DMS 273 treated with DMSO at 0.1 percent for 48 hours (cell line): Measurements from ENCODE around the gene PRRC2A.

Experiments
- DNase-seq: peaks from one replicate; lab custom pipeline; 2025; lab: John Stamatoyannopoulos, UW

PRRC2A gene

DNA sequence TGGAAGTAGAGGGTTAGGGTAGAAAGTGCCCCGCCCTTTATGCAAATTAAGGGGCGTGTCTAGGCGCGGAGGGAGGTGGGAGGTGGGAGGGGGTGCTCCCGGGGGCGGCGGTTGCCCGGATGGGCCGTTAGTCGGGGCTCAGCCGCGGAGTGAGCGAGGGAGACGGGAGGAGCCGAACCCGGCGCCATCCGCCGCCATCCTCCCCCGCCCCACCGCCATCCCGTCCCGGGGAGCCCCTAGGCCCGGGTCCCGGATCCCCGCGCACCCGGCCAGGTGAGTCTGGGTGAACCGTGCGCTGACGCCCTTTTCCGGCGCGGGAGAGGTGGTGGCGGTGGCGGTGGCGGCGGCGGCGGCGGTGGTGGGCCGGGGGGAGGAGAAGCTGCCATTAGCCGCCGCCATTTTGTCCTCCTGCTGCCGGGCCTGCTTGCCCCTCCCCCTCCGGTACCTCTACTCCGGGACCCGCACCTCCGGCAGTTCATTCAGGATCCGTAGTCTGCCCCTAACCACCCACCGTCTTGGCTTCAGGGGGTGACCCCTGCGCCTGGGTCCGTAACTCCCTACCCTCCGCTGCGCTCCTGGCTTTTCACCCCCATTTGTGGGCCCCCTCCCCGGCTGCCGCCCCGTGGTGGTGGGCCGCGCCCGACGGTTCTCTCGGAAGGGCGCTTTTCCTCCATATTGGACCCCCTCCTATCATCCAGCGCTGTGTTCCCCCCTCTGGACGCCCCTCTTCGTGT lies at the start of gene PRRC2A:
Gene PRRC2A, plus strand, starts transcription at position 130 of the 734 bp plus-strand sequence. CDS start 2,075 bp downstream, outside the sequence.
- DNase-seq, result peak; percentile 55

DNA sequence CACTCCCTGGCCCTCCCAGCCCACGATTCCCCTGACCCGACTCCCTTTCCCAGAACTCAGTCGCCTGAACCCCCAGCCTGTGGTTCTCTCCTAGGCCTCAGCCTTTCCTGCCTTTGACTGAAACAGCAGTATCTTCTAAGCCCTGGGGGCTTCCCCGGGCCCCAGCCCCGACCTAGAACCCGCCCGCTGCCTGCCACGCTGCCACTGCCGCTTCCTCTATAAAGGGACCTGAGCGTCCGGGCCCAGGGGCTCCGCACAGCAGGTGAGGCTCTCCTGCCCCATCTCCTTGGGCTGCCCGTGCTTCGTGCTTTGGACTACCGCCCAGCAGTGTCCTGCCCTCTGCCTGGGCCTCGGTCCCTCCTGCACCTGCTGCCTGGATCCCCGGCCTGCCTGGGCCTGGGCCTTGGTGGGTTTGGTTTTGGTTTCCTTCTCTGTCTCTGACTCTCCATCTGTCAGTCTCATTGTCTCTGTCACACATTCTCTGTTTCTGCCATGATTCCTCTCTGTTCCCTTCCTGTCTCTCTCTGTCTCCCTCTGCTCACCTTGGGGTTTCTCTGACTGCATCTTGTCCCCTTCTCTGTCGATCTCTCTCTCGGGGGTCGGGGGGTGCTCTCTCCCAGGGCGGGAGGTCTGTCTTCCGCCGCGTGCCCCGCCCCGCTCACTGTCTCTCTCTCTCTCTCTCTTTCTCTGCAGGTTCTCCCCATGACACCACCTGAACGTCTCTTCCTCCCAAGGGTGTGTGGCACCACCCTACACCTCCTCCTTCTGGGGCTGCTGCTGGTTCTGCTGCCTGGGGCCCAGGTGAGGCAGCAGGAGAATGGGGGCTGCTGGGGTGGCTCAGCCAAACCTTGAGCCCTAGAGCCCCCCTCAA lies 48.2 kb upstream of the PRRC2A start, which contains the start of gene LTA:
Gene LTA, plus strand, starts transcription at position 249 of the 871 bp plus-strand sequence. Its CDS starts 454 bp downstream, at position 703.
- no peak for DNase-seq

DNA sequence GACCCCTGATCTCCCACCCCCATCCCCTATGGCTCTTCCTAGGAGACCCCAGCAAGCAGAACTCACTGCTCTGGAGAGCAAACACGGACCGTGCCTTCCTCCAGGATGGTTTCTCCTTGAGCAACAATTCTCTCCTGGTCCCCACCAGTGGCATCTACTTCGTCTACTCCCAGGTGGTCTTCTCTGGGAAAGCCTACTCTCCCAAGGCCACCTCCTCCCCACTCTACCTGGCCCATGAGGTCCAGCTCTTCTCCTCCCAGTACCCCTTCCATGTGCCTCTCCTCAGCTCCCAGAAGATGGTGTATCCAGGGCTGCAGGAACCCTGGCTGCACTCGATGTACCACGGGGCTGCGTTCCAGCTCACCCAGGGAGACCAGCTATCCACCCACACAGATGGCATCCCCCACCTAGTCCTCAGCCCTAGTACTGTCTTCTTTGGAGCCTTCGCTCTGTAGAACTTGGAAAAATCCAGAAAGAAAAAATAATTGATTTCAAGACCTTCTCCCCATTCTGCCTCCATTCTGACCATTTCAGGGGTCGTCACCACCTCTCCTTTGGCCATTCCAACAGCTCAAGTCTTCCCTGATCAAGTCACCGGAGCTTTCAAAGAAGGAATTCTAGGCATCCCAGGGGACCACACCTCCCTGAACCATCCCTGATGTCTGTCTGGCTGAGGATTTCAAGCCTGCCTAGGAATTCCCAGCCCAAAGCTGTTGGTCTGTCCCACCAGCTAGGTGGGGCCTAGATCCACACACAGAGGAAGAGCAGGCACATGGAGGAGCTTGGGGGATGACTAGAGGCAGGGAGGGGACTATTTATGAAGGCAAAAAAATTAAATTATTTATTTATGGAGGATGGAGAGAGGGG lies 47.0 kb upstream of the PRRC2A start:
- DNase-seq, result no peak

- DNase-seq, result no peak
Observed at GRCh38 chr6:31574106-31575061, 46.1 kb upstream of the PRRC2A start.

- no peak for DNase-seq
Observed at GRCh38 chr6:31575335-31575901, 45.1 kb upstream of the PRRC2A start, which contains the start of gene TNF. TNF (plus strand) TSS chr6:31575565; CDS start chr6:31575742, 177 bp downstream.

DNA sequence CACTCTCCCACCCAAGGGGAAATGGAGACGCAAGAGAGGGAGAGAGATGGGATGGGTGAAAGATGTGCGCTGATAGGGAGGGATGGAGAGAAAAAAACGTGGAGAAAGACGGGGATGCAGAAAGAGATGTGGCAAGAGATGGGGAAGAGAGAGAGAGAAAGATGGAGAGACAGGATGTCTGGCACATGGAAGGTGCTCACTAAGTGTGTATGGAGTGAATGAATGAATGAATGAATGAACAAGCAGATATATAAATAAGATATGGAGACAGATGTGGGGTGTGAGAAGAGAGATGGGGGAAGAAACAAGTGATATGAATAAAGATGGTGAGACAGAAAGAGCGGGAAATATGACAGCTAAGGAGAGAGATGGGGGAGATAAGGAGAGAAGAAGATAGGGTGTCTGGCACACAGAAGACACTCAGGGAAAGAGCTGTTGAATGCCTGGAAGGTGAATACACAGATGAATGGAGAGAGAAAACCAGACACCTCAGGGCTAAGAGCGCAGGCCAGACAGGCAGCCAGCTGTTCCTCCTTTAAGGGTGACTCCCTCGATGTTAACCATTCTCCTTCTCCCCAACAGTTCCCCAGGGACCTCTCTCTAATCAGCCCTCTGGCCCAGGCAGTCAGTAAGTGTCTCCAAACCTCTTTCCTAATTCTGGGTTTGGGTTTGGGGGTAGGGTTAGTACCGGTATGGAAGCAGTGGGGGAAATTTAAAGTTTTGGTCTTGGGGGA lies 44.4 kb upstream of the PRRC2A start:
- no peak for DNase-seq

DNA sequence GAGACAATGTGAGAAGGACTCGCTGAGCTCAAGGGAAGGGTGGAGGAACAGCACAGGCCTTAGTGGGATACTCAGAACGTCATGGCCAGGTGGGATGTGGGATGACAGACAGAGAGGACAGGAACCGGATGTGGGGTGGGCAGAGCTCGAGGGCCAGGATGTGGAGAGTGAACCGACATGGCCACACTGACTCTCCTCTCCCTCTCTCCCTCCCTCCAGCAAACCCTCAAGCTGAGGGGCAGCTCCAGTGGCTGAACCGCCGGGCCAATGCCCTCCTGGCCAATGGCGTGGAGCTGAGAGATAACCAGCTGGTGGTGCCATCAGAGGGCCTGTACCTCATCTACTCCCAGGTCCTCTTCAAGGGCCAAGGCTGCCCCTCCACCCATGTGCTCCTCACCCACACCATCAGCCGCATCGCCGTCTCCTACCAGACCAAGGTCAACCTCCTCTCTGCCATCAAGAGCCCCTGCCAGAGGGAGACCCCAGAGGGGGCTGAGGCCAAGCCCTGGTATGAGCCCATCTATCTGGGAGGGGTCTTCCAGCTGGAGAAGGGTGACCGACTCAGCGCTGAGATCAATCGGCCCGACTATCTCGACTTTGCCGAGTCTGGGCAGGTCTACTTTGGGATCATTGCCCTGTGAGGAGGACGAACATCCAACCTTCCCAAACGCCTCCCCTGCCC lies 43.5 kb upstream of the PRRC2A start:
- no peak for DNase-seq

- DNase-seq, result no peak
Observed at GRCh38 chr6:31577579-31577966, 42.9 kb upstream of the PRRC2A start.

GRCh38 chr6:31578184-31579118 lies 42.1 kb upstream of the PRRC2A start:
- no peak for DNase-seq

- no peak for DNase-seq
Observed at GRCh38 chr6:31579119-31579505, 41.4 kb upstream of the PRRC2A start.

- no peak for DNase-seq
Observed at GRCh38 chr6:31579546-31580437, 40.7 kb upstream of the PRRC2A start.

DNA sequence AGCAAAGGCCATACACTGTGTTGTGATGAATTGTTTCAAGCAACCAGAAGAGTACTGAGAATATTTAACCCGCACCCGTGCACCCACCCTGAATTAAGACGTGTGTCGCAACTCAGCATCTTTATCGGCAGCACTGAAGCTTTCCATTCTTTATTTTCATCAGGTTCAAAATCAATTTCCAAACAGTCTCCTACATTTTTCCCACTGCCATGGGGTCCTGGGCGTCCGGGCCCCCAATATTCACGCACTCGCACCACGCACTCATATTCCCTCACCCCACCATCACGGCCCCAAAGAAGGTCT lies 40.1 kb upstream of the PRRC2A start:
- no peak for DNase-seq

DNA sequence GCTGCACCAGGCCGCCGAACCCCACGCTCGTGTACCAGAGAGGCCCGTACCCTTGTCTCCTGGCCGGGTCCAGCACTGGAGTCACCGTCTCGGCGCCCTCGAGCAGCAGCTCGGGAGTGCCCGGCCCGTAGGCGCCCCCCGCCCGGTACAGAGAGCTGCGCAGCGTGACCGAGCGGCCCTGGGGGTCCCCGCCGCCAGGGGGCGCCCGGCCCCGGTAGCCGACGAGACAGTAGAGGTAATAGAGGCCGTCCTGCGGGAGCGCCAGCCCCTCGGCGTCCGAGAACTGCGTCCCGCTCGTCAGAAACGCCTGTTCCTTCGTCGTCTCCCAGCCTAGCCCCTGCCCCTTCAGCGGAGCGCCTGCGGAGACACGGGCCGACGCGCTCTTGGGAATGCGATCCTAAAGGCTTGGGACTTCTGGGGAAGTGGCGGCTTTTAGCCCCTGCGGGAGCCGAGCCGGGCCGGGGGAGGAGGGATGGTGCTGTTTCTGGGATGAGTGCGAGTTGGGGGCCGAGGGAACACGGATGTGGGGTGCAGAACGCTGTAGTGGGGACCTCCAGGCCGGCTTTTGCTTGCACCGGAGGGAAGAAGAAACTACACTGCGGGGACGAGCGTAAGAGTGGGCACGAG lies 39.6 kb upstream of the PRRC2A start:
- peak; percentile 19 for DNase-seq

GRCh38 chr6:31581434-31582229 lies 38.9 kb upstream of the PRRC2A start:
- DNase-seq, result no peak

- DNase-seq, result no peak
Observed at GRCh38 chr6:31582230-31582643, 38.3 kb upstream of the PRRC2A start, which contains the start of gene LTB. LTB (minus strand) TSS chr6:31582424; CDS start chr6:31582417, 7 bp downstream.

DNA sequence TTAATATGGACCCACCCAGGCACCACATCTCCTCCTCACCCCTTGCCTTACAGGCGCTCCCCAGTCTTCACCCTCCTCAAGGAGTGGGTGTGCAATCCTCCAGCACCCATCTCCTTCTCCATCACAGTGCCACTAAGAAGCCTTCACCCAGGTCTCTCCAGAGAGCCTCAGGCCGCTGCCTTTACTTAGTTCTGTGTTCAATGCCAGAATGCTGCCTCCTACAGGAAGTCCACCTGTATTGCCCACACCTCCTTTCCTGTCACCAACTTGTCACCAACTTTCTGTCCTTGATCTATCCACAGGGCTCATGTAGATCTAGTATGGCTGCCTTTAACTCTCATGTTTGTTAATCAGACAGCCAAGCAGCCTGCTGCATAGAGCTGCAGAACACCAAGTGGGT lies 35.0 kb upstream of the PRRC2A start:
- no peak for DNase-seq
